OCI-LY1 (cell line): ENCODE measurements around the gene KLK1.
"Not testable (repeated sequence)": the region's sequence is repeated elsewhere in the genome, so short reads cannot be mapped to it uniquely, and the experiment has no call there.

Experiments used
- H2AFZ ChIP-seq: fragments of 200-600 bp; sonication (generic), shearing (Covaris generic); 2 replicates; pipeline ENCODE4 v1.6.0; 2014; ENCODE audit warnings: antibody characterized with exemption, mild to moderate bottlenecking, low read length
- H3F3A ChIP-seq: fragments of 200-600 bp; sonication (generic), shearing (Covaris generic); 2 replicates; pipeline ENCODE4 v1.6.0; 2014; ENCODE audit warnings: mild to moderate bottlenecking, antibody characterized with exemption, low read length, moderate library complexity; ENCODE audit not compliant: insufficient read depth
- H3K27ac ChIP-seq: fragments of 200-600 bp; sonication (generic); 2 replicates; pipeline ENCODE4 v1.5.1; 2014; ENCODE audit warnings: low read length, mixed run types, mild to moderate bottlenecking, low read depth; ENCODE audit not compliant: poor library complexity, severe bottlenecking
- H3K27me3 ChIP-seq: fragments of 200-600 bp; sonication (generic); 2 replicates; pipeline ENCODE4 v1.6.0; 2014; ENCODE audit warnings: antibody characterized with exemption, mild to moderate bottlenecking, low read length, moderate library complexity; ENCODE audit not compliant: insufficient read depth
- H3K36me3 ChIP-seq: fragments of 200-600 bp; sonication (generic); 2 replicates; pipeline ENCODE4 v1.6.1; 2014; ENCODE audit warnings: mild to moderate bottlenecking, antibody characterized with exemption, low read length, moderate library complexity, mixed read lengths; ENCODE audit not compliant: insufficient read depth
- H3K4me1 ChIP-seq: fragments of 200-600 bp; sonication (generic); 2 replicates; pipeline ENCODE4 v1.5.1; 2014; ENCODE audit warnings: mild to moderate bottlenecking, low read length, moderate library complexity; ENCODE audit not compliant: insufficient read depth, severe bottlenecking
- H3K4me2 ChIP-seq: fragments of 200-600 bp; sonication (generic), shearing (Covaris generic); 2 replicates; pipeline ENCODE4 v1.6.1; 2014; ENCODE audit warnings: low read length
- H3K4me3 ChIP-seq: fragments of 200-600 bp; sonication (generic); 2 replicates; pipeline ENCODE4 v1.5.1; 2014; ENCODE audit warnings: low read length, low read depth, mild to moderate bottlenecking, mixed read lengths; ENCODE audit not compliant: poor library complexity, severe bottlenecking
- H3K79me2 ChIP-seq: fragments of 200-600 bp; shearing (Covaris generic); 2 replicates; pipeline ENCODE4 v1.6.1; 2016; ENCODE audit warnings: mixed run types, low read length, mixed read lengths; ENCODE audit not compliant: insufficient read depth
- H3K9ac ChIP-seq: fragments of 200-600 bp; sonication (generic), shearing (Covaris generic); 2 replicates; pipeline ENCODE4 v1.6.1; 2014; ENCODE audit warnings: mild to moderate bottlenecking, low read length, mixed read lengths
- H3K9me2 ChIP-seq: fragments of 200-600 bp; sonication (generic), shearing (Covaris generic); 2 replicates; pipeline ENCODE4 v1.6.1; 2014; ENCODE audit warnings: low read depth, mild to moderate bottlenecking, low read length, mixed read lengths
- H3K9me3 ChIP-seq: fragments of 200-600 bp; shearing (Covaris generic); 2 replicates; pipeline ENCODE4 v1.6.1; 2014; ENCODE audit warnings: low read length, mixed read lengths
- H4K20me1 ChIP-seq: fragments of 200-600 bp; sonication (generic), shearing (Covaris generic); 2 replicates; pipeline ENCODE4 v1.6.0; 2016; ENCODE audit warnings: mild to moderate bottlenecking, low read length; ENCODE audit not compliant: insufficient read depth
- CTCF ChIP-seq: fragments of 200-600 bp; sonication (generic), shearing (Covaris generic); IDR thresholded peaks from 2 replicates; pipeline ENCODE4 v1.5.1; 2017; ENCODE audit warnings: mild to moderate bottlenecking, antibody characterized with exemption, low read length, moderate library complexity, mixed read lengths
- EZH2 ChIP-seq: fragments of 200-600 bp; sonication (generic), shearing (Covaris generic); IDR thresholded peaks from 2 replicates; pipeline ENCODE4 v1.8.0; 2017; ENCODE audit warnings: borderline replicate concordance, mixed run types, mild to moderate bottlenecking, antibody characterized with exemption, low read length, moderate library complexity, mixed read lengths

Gene KLK1

GRCh38 chr19:50777261-50777660 lies 46.3 kb downstream of the KLK1 start:
- no peaks in the 10 kb centered on the region; the same call in 1 of the 2 replicates for H3K36me3 ChIP-seq
- no peak overlapping the region for H3K4me2 ChIP-seq
- no peaks in the 10 kb centered on the region for H3K9me3 ChIP-seq
- H3K9ac ChIP-seq = no peak overlapping the region
- no peaks in the 10 kb centered on the region for H4K20me1 ChIP-seq
- no peaks in the 10 kb centered on the region for H3K9me2 ChIP-seq
- no peak overlapping the region for H2AFZ ChIP-seq
- TF ChIP-seq EZH2 = no peak
- TF ChIP-seq CTCF = no peak
- no peak overlapping the region for H3K27ac ChIP-seq
- no peaks in the 10 kb centered on the region for H3K27me3 ChIP-seq
- no peak overlapping the region for H3K4me3 ChIP-seq
- no peaks in the 10 kb centered on the region for H3F3A ChIP-seq
- H3K4me1 ChIP-seq = no peaks in the 10 kb centered on the region
- no peaks in the 10 kb centered on the region for H3K79me2 ChIP-seq

GRCh38 chr19:50776131-50776530 lies 47.5 kb downstream of the KLK1 start:
- Histone ChIP-seq H3K79me2 (no peaks in the 10 kb centered on the region), H3F3A (no peaks in the 10 kb centered on the region), H3K27me3 (no peaks in the 10 kb centered on the region), H3K9me3 (no peaks in the 10 kb centered on the region), H3K4me3 (no peak overlapping the region), H3K9me2 (no peaks in the 10 kb centered on the region), H4K20me1 (no peaks in the 10 kb centered on the region), H3K4me1 (no peaks in the 10 kb centered on the region), H3K4me2 (no peak overlapping the region), H2AFZ (no peak overlapping the region), H3K27ac (no peak overlapping the region), H3K9ac (no peak overlapping the region), H3K36me3 (no peaks in the 10 kb centered on the region; the same call in 1 of the 2 replicates)
- no peak for TF ChIP-seq CTCF
- no peak for TF ChIP-seq EZH2

- not testable (repeated sequence) for H3K4me1 ChIP-seq, H3K4me3 ChIP-seq, H3F3A ChIP-seq, H3K9me2 ChIP-seq, H3K4me2 ChIP-seq, H3K9ac ChIP-seq, H3K27me3 ChIP-seq, H3K79me2 ChIP-seq, H3K9me3 ChIP-seq, H2AFZ ChIP-seq, H3K36me3 ChIP-seq, H4K20me1 ChIP-seq, H3K27ac ChIP-seq
Observed at GRCh38 chr19:50773454-50773853, 50.1 kb downstream of the KLK1 start.

GRCh38 chr19:50772912-50773311 lies 50.7 kb downstream of the KLK1 start:
- not testable (repeated sequence) for H3K4me2 ChIP-seq, H3K4me1 ChIP-seq, H3K27ac ChIP-seq, H3K79me2 ChIP-seq, H3K9ac ChIP-seq, H3K27me3 ChIP-seq, H3K9me3 ChIP-seq, H3K36me3 ChIP-seq, H2AFZ ChIP-seq, H3K4me3 ChIP-seq, H3F3A ChIP-seq, H4K20me1 ChIP-seq, H3K9me2 ChIP-seq
